Ovary (tissue), 3 donors: Measurements from ENCODE around the gene C2orf76.

Experiments used
- POLR2A ChIP-seq: fragments of 450-650 bp; IDR thresholded peaks from one replicate; pipeline ENCODE4 v1.6.1; 2017; ENCODE audit warnings: antibody characterized with exemption, mild to moderate bottlenecking, moderate library complexity
- TF ChIP-seq, protein P1 (sequence below), 3 donors: fragments of 450-650 bp in 2 of 3; fragments of 200-600 bp in 1 of 3; IDR thresholded peaks; one replicate each; pipeline versions ENCODE4 v1.5.1 to v1.8.0; 2016 to 2022; ENCODE audit warnings: antibody characterized with exemption in 3 of 3, mild to moderate bottlenecking in 1 of 3
- donor health status: DM: no; HTN: no; CAD: no.

DNA sequence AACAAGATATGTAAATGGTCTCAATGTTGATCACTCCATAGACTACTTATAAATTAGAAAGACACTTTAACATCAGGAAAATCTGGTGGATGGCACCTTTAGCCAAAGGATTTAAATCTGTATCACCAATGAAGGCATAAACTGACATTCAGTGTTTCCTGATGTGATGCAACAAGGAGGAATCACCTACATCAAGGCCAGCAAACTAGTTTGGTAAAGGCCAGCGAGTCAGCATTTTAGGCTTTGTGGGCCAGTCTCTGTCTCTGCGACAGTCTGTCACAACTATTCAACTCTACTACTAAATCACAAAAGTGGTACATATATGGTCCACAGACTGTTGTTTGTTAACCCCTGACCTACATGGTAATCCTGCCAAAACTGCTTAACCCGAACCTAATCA lies 33.3 kb downstream of the C2orf76 start:
- TF ChIP-seq POLR2A: no peak
- TF ChIP-seq, protein P1, sequence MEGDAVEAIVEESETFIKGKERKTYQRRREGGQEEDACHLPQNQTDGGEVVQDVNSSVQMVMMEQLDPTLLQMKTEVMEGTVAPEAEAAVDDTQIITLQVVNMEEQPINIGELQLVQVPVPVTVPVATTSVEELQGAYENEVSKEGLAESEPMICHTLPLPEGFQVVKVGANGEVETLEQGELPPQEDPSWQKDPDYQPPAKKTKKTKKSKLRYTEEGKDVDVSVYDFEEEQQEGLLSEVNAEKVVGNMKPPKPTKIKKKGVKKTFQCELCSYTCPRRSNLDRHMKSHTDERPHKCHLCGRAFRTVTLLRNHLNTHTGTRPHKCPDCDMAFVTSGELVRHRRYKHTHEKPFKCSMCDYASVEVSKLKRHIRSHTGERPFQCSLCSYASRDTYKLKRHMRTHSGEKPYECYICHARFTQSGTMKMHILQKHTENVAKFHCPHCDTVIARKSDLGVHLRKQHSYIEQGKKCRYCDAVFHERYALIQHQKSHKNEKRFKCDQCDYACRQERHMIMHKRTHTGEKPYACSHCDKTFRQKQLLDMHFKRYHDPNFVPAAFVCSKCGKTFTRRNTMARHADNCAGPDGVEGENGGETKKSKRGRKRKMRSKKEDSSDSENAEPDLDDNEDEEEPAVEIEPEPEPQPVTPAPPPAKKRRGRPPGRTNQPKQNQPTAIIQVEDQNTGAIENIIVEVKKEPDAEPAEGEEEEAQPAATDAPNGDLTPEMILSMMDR (IDR thresholded peaks at IDR 0.05): no peak
